Tibial artery (tissue), 4 donors: ENCODE measurements around the gene FAM83G.

ENCODE experiments used
- DNase-seq, 2 donors: peaks; one replicate each; pipeline ENCODE4 v3.0.0-alpha.2; 2019
- H3K27ac ChIP-seq, 2 donors: fragments of 200-600 bp; sonication (generic) in 1 of 2; 1 replicate in 1 of 2; 2 replicates in 1 of 2; pipeline ENCODE4 v1.5.1; 2018 to 2019; ENCODE audit warnings: mild to moderate bottlenecking in 1 of 2
- H3K27me3 ChIP-seq, 2 donors: fragments of 200-600 bp; sonication (generic) in 1 of 2; one replicate each; pipeline versions ENCODE4 v1.5.1 to v1.6.0; 2016 to 2019
- H3K36me3 ChIP-seq, 3 donors: fragments of 200-600 bp; sonication (generic) in 2 of 3; one replicate each; pipeline ENCODE4 v1.5.1; 2016 to 2019; ENCODE audit warnings: mild to moderate bottlenecking in 2 of 3
- H3K4me1 ChIP-seq, 4 donors: fragments of 200-600 bp; sonication (generic) in 2 of 4; 1 replicate in 3 of 4; 2 replicates in 1 of 4; pipeline ENCODE4 v1.5.1; 2016 to 2019
- H3K4me3 ChIP-seq, 2 donors: fragments of 200-600 bp; sonication (generic) in 1 of 2; 1 replicate in 1 of 2; 2 replicates in 1 of 2; pipeline ENCODE4 v1.5.1; 2018 to 2019; ENCODE audit warnings: mild to moderate bottlenecking in 2 of 2
- H3K9me3 ChIP-seq, 3 donors: fragments of 200-600 bp; sonication (generic) in 1 of 3; one replicate each; pipeline ENCODE4 v1.5.1; 2016 to 2019
- intact Hi-C: fragments of 100-400 bp; cut with DNase I; formaldehyde crosslinking; loops from one replicate; pipeline ENCODE4 v1.15.0; 2023; ENCODE audit warnings: low total_unique reads
- TF ChIP-seq, protein P1 (sequence below), 2 experiments: fragments of 200-600 bp in 1 of 2; fragments of 450-650 bp in 1 of 2; IDR thresholded peaks; one replicate each; pipeline ENCODE4 v1.5.1; 2017 to 2019; ENCODE audit warnings: antibody characterized with exemption in 2 of 2, mild to moderate bottlenecking in 1 of 2, moderate library complexity in 1 of 2

FAM83G gene

DNA sequence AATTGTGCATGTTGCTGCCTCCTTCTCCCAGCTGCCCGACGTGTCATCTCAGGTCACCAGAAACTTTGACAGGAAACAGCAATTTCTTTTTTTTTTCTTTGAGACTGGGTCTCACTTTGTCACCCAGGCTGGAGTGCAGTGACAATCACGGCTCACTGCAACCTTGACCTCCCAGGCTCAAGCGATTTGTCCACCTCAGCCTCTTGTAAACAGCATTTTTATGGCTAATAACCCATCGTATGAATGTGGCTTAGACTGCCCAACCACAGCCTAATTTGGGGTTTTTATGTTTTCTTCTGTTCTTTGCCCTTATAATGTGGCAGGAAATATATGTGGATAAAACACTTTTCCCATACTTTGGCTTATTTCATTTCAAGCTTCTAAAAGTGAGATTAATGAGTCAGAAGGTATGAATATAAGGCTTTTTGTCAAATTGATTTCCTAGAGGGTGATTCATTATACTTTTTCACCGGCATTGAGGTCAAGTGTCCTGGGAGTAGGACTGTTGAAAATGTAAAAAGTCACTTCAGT lies 83.6 kb downstream of the FAM83G start:
- H3K4me3 ChIP-seq: no peak overlapping the region
- H3K27me3 ChIP-seq: no peaks in the 10 kb centered on the region
- H3K9me3 ChIP-seq: no peaks in the 10 kb centered on the region
- H3K27ac ChIP-seq: peak overlapping the region in 1 of 2 donors; percentile 45
- intact Hi-C loops: no loop called here
- TF ChIP-seq, protein P1, sequence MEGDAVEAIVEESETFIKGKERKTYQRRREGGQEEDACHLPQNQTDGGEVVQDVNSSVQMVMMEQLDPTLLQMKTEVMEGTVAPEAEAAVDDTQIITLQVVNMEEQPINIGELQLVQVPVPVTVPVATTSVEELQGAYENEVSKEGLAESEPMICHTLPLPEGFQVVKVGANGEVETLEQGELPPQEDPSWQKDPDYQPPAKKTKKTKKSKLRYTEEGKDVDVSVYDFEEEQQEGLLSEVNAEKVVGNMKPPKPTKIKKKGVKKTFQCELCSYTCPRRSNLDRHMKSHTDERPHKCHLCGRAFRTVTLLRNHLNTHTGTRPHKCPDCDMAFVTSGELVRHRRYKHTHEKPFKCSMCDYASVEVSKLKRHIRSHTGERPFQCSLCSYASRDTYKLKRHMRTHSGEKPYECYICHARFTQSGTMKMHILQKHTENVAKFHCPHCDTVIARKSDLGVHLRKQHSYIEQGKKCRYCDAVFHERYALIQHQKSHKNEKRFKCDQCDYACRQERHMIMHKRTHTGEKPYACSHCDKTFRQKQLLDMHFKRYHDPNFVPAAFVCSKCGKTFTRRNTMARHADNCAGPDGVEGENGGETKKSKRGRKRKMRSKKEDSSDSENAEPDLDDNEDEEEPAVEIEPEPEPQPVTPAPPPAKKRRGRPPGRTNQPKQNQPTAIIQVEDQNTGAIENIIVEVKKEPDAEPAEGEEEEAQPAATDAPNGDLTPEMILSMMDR (IDR thresholded peaks at IDR 0.05): no peak
- peaks cover 0 to 20% (median 4%) of the 10 kb centered on the region in 4 donors for H3K4me1 ChIP-seq
- peaks cover 18 to 23% (median 21%) of the 10 kb centered on the region in 3 donors for H3K36me3 ChIP-seq
- no peak for DNase-seq

DNA sequence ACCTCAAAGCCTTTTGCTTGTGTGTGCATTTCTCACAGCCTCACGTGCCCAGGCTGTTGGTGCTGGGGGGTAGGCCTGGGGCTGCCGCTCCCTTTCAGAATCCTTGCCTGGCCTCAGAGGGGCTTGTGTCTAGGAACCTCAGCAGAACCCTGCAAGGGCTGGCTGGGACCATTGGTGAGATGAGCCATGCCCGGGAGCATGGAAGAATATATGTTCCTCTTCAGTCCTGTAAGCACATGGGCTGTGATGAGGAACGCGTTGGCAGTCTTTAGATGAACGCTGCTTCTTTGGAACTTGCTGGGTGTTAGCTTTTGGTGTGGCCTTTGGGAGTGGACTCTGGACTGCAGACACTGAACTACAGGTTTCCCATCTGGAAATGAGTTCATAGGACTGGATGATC lies 84.6 kb downstream of the FAM83G start:
- intact Hi-C loops: no loop called here
- TF ChIP-seq, protein P1 (IDR thresholded peaks at IDR 0.05): no peak
- Histone ChIP-seq H3K27ac (no peak overlapping the region), H3K36me3 (peaks cover 18 to 33% (median 28%) of the 10 kb centered on the region in 3 donors), H3K4me1 (peaks cover 0 to 20% (median 4%) of the 10 kb centered on the region in 4 donors), H3K27me3 (no peaks in the 10 kb centered on the region), H3K4me3 (no peak overlapping the region), H3K9me3 (no peaks in the 10 kb centered on the region)
- no peak for DNase-seq
